PFSK-1 (cell line): ENCODE data around the gene RGL2.

ENCODE experiments used
- FOXP2 ChIP-seq: optimal IDR thresholded peaks from 2 replicates; pipeline ENCODE3; 2011; ENCODE audit warnings: borderline replicate concordance, control low read depth, inconsistent platforms; ENCODE audit not compliant: insufficient read depth; ENCODE audit errors: extremely low read length, extremely low read depth
- POLR2AphosphoS5 ChIP-seq: IDR thresholded peaks from 2 replicates; pipeline ENCODE4 v1.6.1; 2012; ENCODE audit warnings: low read depth, mild to moderate bottlenecking, control low read depth, low read length, moderate library complexity
- SIN3A ChIP-seq: IDR thresholded peaks from 2 replicates; pipeline ENCODE4 v1.6.1; 2012; ENCODE audit warnings: mild to moderate bottlenecking, low read length, moderate library complexity, borderline replicate concordance; ENCODE audit not compliant: insufficient read depth
- TAF1 ChIP-seq: IDR thresholded peaks from 2 replicates; pipeline ENCODE4 v1.6.1; 2012; ENCODE audit warnings: low read length, control low read depth, borderline replicate concordance; ENCODE audit not compliant: insufficient read depth
- TF ChIP-seq, protein P1 (sequence below), 2 experiments: IDR thresholded peaks; 2 replicates each; pipeline versions ENCODE4 v1.6.1 to v1.8.0; 2011 to 2012; ENCODE audit warnings: low read depth in 2 of 2, low read length in 2 of 2, control low read depth in 1 of 2, inconsistent platforms in 1 of 2, mild to moderate bottlenecking in 1 of 2, moderate library complexity in 1 of 2; ENCODE audit not compliant: insufficient read depth in 1 of 2

Gene RGL2

GRCh38 chr6:33314943-33315792, 16.4 kb upstream of the RGL2 start:
- TF ChIP-seq SIN3A (no peak), TAF1 (no peak), FOXP2 (no peak), POLR2AphosphoS5 (no peak; the same call in 1 of the 2 replicates)
- TF ChIP-seq, protein P1, sequence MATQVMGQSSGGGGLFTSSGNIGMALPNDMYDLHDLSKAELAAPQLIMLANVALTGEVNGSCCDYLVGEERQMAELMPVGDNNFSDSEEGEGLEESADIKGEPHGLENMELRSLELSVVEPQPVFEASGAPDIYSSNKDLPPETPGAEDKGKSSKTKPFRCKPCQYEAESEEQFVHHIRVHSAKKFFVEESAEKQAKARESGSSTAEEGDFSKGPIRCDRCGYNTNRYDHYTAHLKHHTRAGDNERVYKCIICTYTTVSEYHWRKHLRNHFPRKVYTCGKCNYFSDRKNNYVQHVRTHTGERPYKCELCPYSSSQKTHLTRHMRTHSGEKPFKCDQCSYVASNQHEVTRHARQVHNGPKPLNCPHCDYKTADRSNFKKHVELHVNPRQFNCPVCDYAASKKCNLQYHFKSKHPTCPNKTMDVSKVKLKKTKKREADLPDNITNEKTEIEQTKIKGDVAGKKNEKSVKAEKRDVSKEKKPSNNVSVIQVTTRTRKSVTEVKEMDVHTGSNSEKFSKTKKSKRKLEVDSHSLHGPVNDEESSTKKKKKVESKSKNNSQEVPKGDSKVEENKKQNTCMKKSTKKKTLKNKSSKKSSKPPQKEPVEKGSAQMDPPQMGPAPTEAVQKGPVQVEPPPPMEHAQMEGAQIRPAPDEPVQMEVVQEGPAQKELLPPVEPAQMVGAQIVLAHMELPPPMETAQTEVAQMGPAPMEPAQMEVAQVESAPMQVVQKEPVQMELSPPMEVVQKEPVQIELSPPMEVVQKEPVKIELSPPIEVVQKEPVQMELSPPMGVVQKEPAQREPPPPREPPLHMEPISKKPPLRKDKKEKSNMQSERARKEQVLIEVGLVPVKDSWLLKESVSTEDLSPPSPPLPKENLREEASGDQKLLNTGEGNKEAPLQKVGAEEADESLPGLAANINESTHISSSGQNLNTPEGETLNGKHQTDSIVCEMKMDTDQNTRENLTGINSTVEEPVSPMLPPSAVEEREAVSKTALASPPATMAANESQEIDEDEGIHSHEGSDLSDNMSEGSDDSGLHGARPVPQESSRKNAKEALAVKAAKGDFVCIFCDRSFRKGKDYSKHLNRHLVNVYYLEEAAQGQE (IDR thresholded peaks at IDR 0.05; ENCODE audit: insufficient read depth in 1 of 2, low read depth in 2 of 2, low read length in 2 of 2) = no peak

DNA sequence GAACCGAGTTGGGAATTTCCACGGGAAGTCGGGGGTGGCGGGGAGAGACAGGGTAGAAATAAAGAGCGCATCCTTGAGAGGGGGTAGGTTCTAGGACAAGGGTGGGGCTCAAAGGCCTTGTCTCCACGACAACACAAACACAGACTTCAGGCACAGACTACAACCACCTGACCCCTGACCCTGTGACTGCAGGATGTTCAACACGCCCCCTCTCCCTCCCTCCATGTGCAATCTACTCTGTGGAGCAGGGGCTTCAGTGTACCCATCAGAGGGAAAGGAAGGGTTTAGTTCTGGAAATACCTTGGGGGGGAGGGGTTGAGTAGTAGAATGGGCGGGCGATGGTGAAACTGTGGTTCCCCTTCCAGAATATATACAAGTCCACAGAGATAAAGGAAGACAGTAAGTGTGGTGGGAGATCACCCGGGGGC, 15.8 kb upstream of the RGL2 start:
- TF ChIP-seq SIN3A (0 out of 2 replicates have a peak, but pooled peaks have one; percentile 32), POLR2AphosphoS5 (no peak; the same call in 1 of the 2 replicates), FOXP2 (no peak)
- TF ChIP-seq, protein P1 (IDR thresholded peaks at IDR 0.05; ENCODE audit: insufficient read depth in 1 of 2, low read depth in 2 of 2, low read length in 2 of 2) = no peak

DNA sequence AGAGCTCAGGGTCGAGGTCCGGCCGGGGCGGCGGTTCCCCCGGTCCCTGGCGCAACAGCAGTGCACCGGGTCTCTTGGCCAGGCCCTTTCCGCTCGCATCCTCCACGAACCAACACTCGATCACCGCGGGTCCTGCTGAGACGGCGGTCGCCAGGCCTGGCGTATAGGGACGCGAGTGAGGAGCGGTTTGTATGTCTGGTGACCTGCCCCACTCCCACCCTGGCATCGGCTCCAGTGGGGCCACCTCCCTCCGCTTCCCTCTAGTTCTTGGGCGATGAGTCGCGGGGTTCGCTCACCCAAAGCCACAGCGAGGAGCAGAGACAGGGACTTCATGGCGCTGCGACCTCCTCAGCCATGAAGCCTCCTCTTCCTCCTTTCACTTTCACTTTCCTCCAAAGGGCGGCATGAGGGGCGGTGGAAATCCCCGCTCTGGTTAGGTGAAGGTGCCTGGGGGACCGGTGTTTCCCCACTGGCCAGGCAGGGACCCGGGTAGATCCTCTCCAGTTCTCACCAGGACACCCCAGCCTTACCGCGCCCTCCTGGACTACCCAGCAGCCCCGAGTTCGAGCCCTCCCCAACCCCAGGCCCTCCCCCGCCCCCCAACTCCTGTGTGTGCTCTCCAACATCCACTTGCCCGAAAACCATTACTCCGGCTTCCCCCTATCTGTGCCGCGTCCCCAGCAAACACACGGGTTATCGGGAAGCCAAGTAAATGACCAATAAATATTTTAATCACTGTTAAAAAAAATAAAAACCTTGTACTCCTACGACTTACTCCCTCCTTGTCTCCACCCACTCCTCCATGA, 15.2 kb upstream of the RGL2 start, which contains the start of gene TAPBP:
TSS of gene TAPBP (minus strand) at position 370 of the 806 bp plus-strand sequence. CDS start at position 333, 37 bp downstream.
- TF ChIP-seq, protein P1 (IDR thresholded peaks at IDR 0.05; ENCODE audit: insufficient read depth in 1 of 2, low read depth in 2 of 2, low read length in 2 of 2) = no peak; a peak in 1 of 4 replicates
- TF ChIP-seq POLR2AphosphoS5 (no peak), FOXP2 (no peak), TAF1 (peak; percentile 9; the same call in 1 of the 2 replicates), SIN3A (0 out of 2 replicates have a peak, but pooled peaks have one; percentile 10)

- TF ChIP-seq TAF1 (no peak), FOXP2 (no peak), SIN3A (no peak), POLR2AphosphoS5 (no peak)
- TF ChIP-seq, protein P1 (IDR thresholded peaks at IDR 0.05; ENCODE audit: insufficient read depth in 1 of 2, low read depth in 2 of 2, low read length in 2 of 2) = 0 out of 4 replicates have a peak, but pooled peaks of 1 of the 2 experiments have one; percentile 4
Measured at GRCh38 chr6:33313105-33313708, 14.5 kb upstream of the RGL2 start.
